DOHH2 (cell line): ENCODE data around the gene CCDC88C.

Experiments used
- H3F3A ChIP-seq: fragments of 200-600 bp; sonication (generic), shearing (Covaris generic); 2 replicates; pipeline ENCODE4 v1.6.0; 2016; ENCODE audit warnings: antibody characterized with exemption, mild to moderate bottlenecking; ENCODE audit not compliant: control insufficient read depth, insufficient read depth
- H3K27ac ChIP-seq: fragments of 200-600 bp; sonication (generic); 2 replicates; pipeline ENCODE4 v1.5.1; 2014; ENCODE audit warnings: low read depth, mild to moderate bottlenecking, low read length, moderate library complexity
- H3K27me3 ChIP-seq: fragments of 200-600 bp; sonication (generic); 2 replicates; pipeline ENCODE4 v1.6.1; 2014; ENCODE audit warnings: mild to moderate bottlenecking, low read length, mixed read lengths; ENCODE audit not compliant: control insufficient read depth
- H3K36me3 ChIP-seq: fragments of 200-600 bp; sonication (generic); 2 replicates; pipeline ENCODE4 v1.6.1; 2014; ENCODE audit warnings: mild to moderate bottlenecking, low read length, moderate library complexity, mixed read lengths; ENCODE audit not compliant: control insufficient read depth
- H3K4me1 ChIP-seq: fragments of 200-600 bp; sonication (generic); 2 replicates; pipeline ENCODE4 v1.6.1; 2014; ENCODE audit warnings: mild to moderate bottlenecking, low read length, mixed read lengths; ENCODE audit not compliant: control insufficient read depth
- H3K4me2 ChIP-seq: fragments of 200-600 bp; sonication (generic); 2 replicates; pipeline ENCODE4 v1.6.0; 2014; ENCODE audit warnings: mild to moderate bottlenecking, low read length, moderate library complexity
- H3K4me3 ChIP-seq: fragments of 200-600 bp; sonication (generic); 2 replicates; pipeline ENCODE4 v1.5.1; 2014; ENCODE audit warnings: mild to moderate bottlenecking, low read length, mixed read lengths
- H3K79me2 ChIP-seq: fragments of 200-600 bp; sonication (generic); 2 replicates; pipeline ENCODE4 v1.6.1; 2014; ENCODE audit warnings: mild to moderate bottlenecking, low read length, mixed read lengths; ENCODE audit not compliant: control insufficient read depth
- H3K9me2 ChIP-seq: fragments of 200-600 bp; sonication (generic); replicated peaks from 2 replicates; pipeline ENCODE4 v1.6.1; 2014; ENCODE audit warnings: mild to moderate bottlenecking, low read length, mixed read lengths; ENCODE audit not compliant: control insufficient read depth
- H3K9me3 ChIP-seq: fragments of 200-600 bp; sonication (generic); 2 replicates; pipeline ENCODE4 v1.6.1; 2014; ENCODE audit warnings: antibody characterized with exemption, low read length, mixed read lengths; ENCODE audit not compliant: control insufficient read depth, insufficient read depth
- H4K20me1 ChIP-seq: fragments of 200-600 bp; sonication (generic); 2 replicates; pipeline ENCODE4 v1.6.0; 2014; ENCODE audit warnings: low read depth, mild to moderate bottlenecking, antibody characterized with exemption, low read length, moderate library complexity; ENCODE audit not compliant: control insufficient read depth, insufficient read depth
- EZH2phosphoT487 ChIP-seq: fragments of 200-600 bp; sonication (generic); IDR thresholded peaks from 2 replicates; pipeline ENCODE4 v1.6.1; 2017; ENCODE audit warnings: borderline replicate concordance, mild to moderate bottlenecking, antibody characterized with exemption, low read length, moderate library complexity, mixed read lengths
- TF ChIP-seq, protein P1 (sequence below): fragments of 200-600 bp; sonication (generic); IDR thresholded peaks from one replicate; pipeline ENCODE4 v1.5.1; 2014; ENCODE audit warnings: antibody characterized with exemption, mild to moderate bottlenecking, low read depth, low read length; ENCODE audit not compliant: poor library complexity, severe bottlenecking

Gene CCDC88C

DNA sequence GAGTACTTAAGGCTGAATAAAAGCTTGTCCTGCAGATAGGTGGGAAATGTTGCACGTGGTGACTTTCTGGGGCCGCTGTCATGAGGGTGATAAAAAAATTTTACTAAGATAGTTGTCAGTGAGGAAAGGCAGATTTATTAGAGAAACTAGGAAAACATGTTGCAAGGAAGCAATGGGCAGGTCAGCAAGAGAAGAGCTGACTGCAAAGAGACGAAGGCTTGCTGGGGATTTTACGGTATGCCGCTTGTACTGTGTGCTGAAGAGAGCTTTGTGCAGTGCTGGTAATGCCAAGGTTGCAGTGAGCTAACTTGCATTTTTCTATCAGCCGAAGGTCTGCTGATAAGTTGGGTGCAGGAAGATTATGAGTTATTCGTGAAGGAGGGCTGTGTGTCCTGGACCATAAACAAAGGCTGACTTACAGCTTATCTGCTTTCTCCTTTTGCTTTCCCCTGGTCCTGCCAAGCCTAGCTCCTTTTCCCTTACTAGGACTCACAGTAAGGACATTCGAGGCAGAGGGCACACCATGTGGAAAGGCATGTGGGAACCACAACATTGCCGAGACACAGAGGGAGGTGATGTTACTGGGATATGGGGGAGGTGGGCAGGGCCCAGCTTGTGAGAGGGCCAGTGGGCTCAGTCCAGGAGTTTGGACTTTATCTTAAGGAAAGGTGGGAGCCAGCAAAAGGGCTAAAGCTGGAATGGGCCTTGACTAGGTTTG, 7.4 kb upstream of the CCDC88C start:
- no peak overlapping the region for H3K4me2 ChIP-seq
- H3K9me2 ChIP-seq: no peaks in the 10 kb centered on the region
- H3K4me3 ChIP-seq: 0 out of 2 replicates have a peak overlapping the region, but pooled peaks have one; percentile 46
- H3K36me3 ChIP-seq: no peaks in the 10 kb centered on the region
- peaks cover 28% of the 10 kb centered on the region for H3K4me1 ChIP-seq
- no peaks in the 10 kb centered on the region for H3K9me3 ChIP-seq
- TF ChIP-seq, protein P1, sequence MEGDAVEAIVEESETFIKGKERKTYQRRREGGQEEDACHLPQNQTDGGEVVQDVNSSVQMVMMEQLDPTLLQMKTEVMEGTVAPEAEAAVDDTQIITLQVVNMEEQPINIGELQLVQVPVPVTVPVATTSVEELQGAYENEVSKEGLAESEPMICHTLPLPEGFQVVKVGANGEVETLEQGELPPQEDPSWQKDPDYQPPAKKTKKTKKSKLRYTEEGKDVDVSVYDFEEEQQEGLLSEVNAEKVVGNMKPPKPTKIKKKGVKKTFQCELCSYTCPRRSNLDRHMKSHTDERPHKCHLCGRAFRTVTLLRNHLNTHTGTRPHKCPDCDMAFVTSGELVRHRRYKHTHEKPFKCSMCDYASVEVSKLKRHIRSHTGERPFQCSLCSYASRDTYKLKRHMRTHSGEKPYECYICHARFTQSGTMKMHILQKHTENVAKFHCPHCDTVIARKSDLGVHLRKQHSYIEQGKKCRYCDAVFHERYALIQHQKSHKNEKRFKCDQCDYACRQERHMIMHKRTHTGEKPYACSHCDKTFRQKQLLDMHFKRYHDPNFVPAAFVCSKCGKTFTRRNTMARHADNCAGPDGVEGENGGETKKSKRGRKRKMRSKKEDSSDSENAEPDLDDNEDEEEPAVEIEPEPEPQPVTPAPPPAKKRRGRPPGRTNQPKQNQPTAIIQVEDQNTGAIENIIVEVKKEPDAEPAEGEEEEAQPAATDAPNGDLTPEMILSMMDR: no peak
- no peak for TF ChIP-seq EZH2phosphoT487
- peaks cover 29% of the 10 kb centered on the region for H3K79me2 ChIP-seq
- H3K27ac ChIP-seq: no peak overlapping the region
- H3K27me3 ChIP-seq: no peaks in the 10 kb centered on the region
- no peaks in the 10 kb centered on the region for H3F3A ChIP-seq
- H4K20me1 ChIP-seq: no peaks in the 10 kb centered on the region

GRCh38 chr14:91420686-91421085, 3.1 kb upstream of the CCDC88C start:
- Histone ChIP-seq H3F3A (peaks cover 23% of the 10 kb centered on the region), H3K9me2 (no peaks in the 10 kb centered on the region), H3K4me3 (no peak overlapping the region), H3K4me2 (no peak overlapping the region), H3K27ac (no peak overlapping the region), H3K36me3 (peaks cover 16% of the 10 kb centered on the region), H3K9me3 (no peaks in the 10 kb centered on the region), H3K79me2 (peaks cover 17% of the 10 kb centered on the region), H4K20me1 (no peaks in the 10 kb centered on the region), H3K4me1 (peaks cover 36% of the 10 kb centered on the region), H3K27me3 (no peaks in the 10 kb centered on the region)
- TF ChIP-seq, protein P1: no peak
- no peak for TF ChIP-seq EZH2phosphoT487

GRCh38 chr14:91419451-91419850, 1.8 kb upstream of the CCDC88C start:
- Histone ChIP-seq H4K20me1 (peaks cover 4% of the 10 kb centered on the region; the same call in 1 of the 2 replicates), H3K27ac (peak overlapping the region; percentile 82; the same call in 1 of the 2 replicates)

More at GRCh38 chr14:91419451-91419850, 1.8 kb upstream of the CCDC88C start:
- Histone ChIP-seq H3K4me1 (peaks cover 39% of the 10 kb centered on the region), H3K36me3 (peaks cover 29% of the 10 kb centered on the region), H3K9me3 (no peaks in the 10 kb centered on the region), H3K4me3 (peak overlapping the region; percentile 70), H3K79me2 (peaks cover 29% of the 10 kb centered on the region), H3K27me3 (no peaks in the 10 kb centered on the region), H3F3A (peaks cover 24% of the 10 kb centered on the region), H3K9me2 (no peaks in the 10 kb centered on the region), H3K4me2 (peak overlapping the region; percentile 95)
- TF ChIP-seq, protein P1: no peak
- no peak for TF ChIP-seq EZH2phosphoT487
